Stimulated activated naive CD8-positive, alpha-beta T cell treated with anti-CD3 and anti-CD28 coated beads, Interleukin-15, Interleukin-2, amounts not matched to agents 100 ng/mL and 50 ng/mL, for 24 hours (primary cell): Measurements from ENCODE around the gene KLHL8.
"Not testable (repeated sequence)": the region's sequence is repeated elsewhere in the genome, so short reads cannot be mapped to it uniquely, and the experiment has no call there.

Experiments
- H3K27ac Mint-ChIP-seq: one replicate; pipeline ENCODE4 v1.8.0; 2021; ENCODE audit warnings: mild to moderate bottlenecking, mixed read lengths
- H3K27me3 Mint-ChIP-seq: one replicate; pipeline ENCODE4 v1.8.0; 2021; ENCODE audit warnings: mixed read lengths
- H3K36me3 Mint-ChIP-seq: one replicate; pipeline ENCODE4 v1.8.0; 2021; ENCODE audit warnings: low read depth, mixed read lengths
- H3K4me1 Mint-ChIP-seq: one replicate; pipeline ENCODE4 v1.8.0; 2021; ENCODE audit warnings: low read depth, mixed read lengths
- H3K4me3 Mint-ChIP-seq: one replicate; pipeline ENCODE4 v1.8.0; 2021; ENCODE audit warnings: mild to moderate bottlenecking, mixed read lengths
- H3K9me3 Mint-ChIP-seq: one replicate; pipeline ENCODE4 v1.8.0; 2021; ENCODE audit warnings: mixed read lengths

KLHL8 gene

GRCh38 chr4:87239821-87240220, 19.4 kb upstream of the KLHL8 start:
- Mint-ChIP-seq H3K27me3 (peaks cover 8% of the 10 kb centered on the region), H3K4me1 (no peaks in the 10 kb centered on the region), H3K27ac (no peak overlapping the region), H3K9me3 (peaks cover 18% of the 10 kb centered on the region), H3K36me3 (peaks cover 5% of the 10 kb centered on the region), H3K4me3 (no peak overlapping the region)

GRCh38 chr4:87239194-87239593, 18.8 kb upstream of the KLHL8 start:
- Mint-ChIP-seq H3K27ac (no peak overlapping the region), H3K9me3 (peaks cover 18% of the 10 kb centered on the region), H3K36me3 (peaks cover 5% of the 10 kb centered on the region), H3K27me3 (peaks cover 8% of the 10 kb centered on the region), H3K4me1 (no peaks in the 10 kb centered on the region), H3K4me3 (no peak overlapping the region)

GRCh38 chr4:87236861-87237260, 16.4 kb upstream of the KLHL8 start:
- H3K4me1 Mint-ChIP-seq = no peaks in the 10 kb centered on the region
- no peaks in the 10 kb centered on the region for H3K36me3 Mint-ChIP-seq
- no peak overlapping the region for H3K4me3 Mint-ChIP-seq
- peaks cover 14% of the 10 kb centered on the region for H3K27me3 Mint-ChIP-seq
- H3K9me3 Mint-ChIP-seq = no peaks in the 10 kb centered on the region
- H3K27ac Mint-ChIP-seq = no peak overlapping the region

- Mint-ChIP-seq H3K27ac (no peak overlapping the region), H3K27me3 (peaks cover 9% of the 10 kb centered on the region), H3K4me1 (no peaks in the 10 kb centered on the region), H3K36me3 (no peaks in the 10 kb centered on the region), H3K9me3 (no peaks in the 10 kb centered on the region), H3K4me3 (peak overlapping the region; percentile 81)
Observed at GRCh38 chr4:87235020-87235671, 14.7 kb upstream of the KLHL8 start.

- Mint-ChIP-seq H3K27ac (no peak overlapping the region), H3K4me1 (no peaks in the 10 kb centered on the region), H3K9me3 (no peaks in the 10 kb centered on the region), H3K4me3 (no peak overlapping the region), H3K27me3 (peaks cover 6% of the 10 kb centered on the region), H3K36me3 (no peaks in the 10 kb centered on the region)
Observed at GRCh38 chr4:87232216-87232615, 11.8 kb upstream of the KLHL8 start.

GRCh38 chr4:87230806-87231205, 10.4 kb upstream of the KLHL8 start:
- Mint-ChIP-seq H3K4me1 (no peaks in the 10 kb centered on the region), H3K9me3 (no peaks in the 10 kb centered on the region), H3K36me3 (no peaks in the 10 kb centered on the region), H3K4me3 (no peak overlapping the region), H3K27ac (no peak overlapping the region), H3K27me3 (peaks cover 6% of the 10 kb centered on the region)

GRCh38 chr4:87229979-87230378, 9.6 kb upstream of the KLHL8 start:
- H3K9me3 Mint-ChIP-seq = no peaks in the 10 kb centered on the region
- no peaks in the 10 kb centered on the region for H3K36me3 Mint-ChIP-seq
- no peak overlapping the region for H3K4me3 Mint-ChIP-seq
- peaks cover 6% of the 10 kb centered on the region for H3K27me3 Mint-ChIP-seq
- no peak overlapping the region for H3K27ac Mint-ChIP-seq
- H3K4me1 Mint-ChIP-seq = no peaks in the 10 kb centered on the region

GRCh38 chr4:87228262-87228860, 7.9 kb upstream of the KLHL8 start:
- H3K4me3 Mint-ChIP-seq = no peak overlapping the region
- H3K9me3 Mint-ChIP-seq = no peaks in the 10 kb centered on the region
- no peaks in the 10 kb centered on the region for H3K4me1 Mint-ChIP-seq
- H3K27ac Mint-ChIP-seq = no peak overlapping the region
- H3K36me3 Mint-ChIP-seq = no peaks in the 10 kb centered on the region
- peaks cover 6% of the 10 kb centered on the region for H3K27me3 Mint-ChIP-seq

GRCh38 chr4:87227751-87228151, 7.3 kb upstream of the KLHL8 start:
- Mint-ChIP-seq H3K4me3 (no peak overlapping the region), H3K4me1 (no peaks in the 10 kb centered on the region), H3K27ac (no peak overlapping the region), H3K9me3 (no peaks in the 10 kb centered on the region), H3K36me3 (no peaks in the 10 kb centered on the region), H3K27me3 (peaks cover 6% of the 10 kb centered on the region)

- Mint-ChIP-seq H3K4me3 (no peak overlapping the region), H3K4me1 (no peaks in the 10 kb centered on the region), H3K9me3 (no peaks in the 10 kb centered on the region), H3K27ac (no peak overlapping the region), H3K36me3 (no peaks in the 10 kb centered on the region), H3K27me3 (no peaks in the 10 kb centered on the region)
Observed at GRCh38 chr4:87225936-87226335, 5.5 kb upstream of the KLHL8 start.

- Mint-ChIP-seq H3K27ac (no peak overlapping the region), H3K4me3 (no peak overlapping the region), H3K27me3 (no peaks in the 10 kb centered on the region), H3K36me3 (peaks cover 2% of the 10 kb centered on the region), H3K9me3 (no peaks in the 10 kb centered on the region), H3K4me1 (peaks cover 6% of the 10 kb centered on the region)
Observed at GRCh38 chr4:87224141-87224923, 3.9 kb upstream of the KLHL8 start.

GRCh38 chr4:87219632-87220093, 755 bp downstream of the KLHL8 start:
- no peaks in the 10 kb centered on the region for H3K9me3 Mint-ChIP-seq
- H3K4me3 Mint-ChIP-seq = peak overlapping the region; percentile 95
- H3K4me1 Mint-ChIP-seq = peaks cover 24% of the 10 kb centered on the region
- peak overlapping the region; percentile 93 for H3K27ac Mint-ChIP-seq
- H3K36me3 Mint-ChIP-seq = peaks cover 9% of the 10 kb centered on the region
- no peaks in the 10 kb centered on the region for H3K27me3 Mint-ChIP-seq

GRCh38 chr4:87217235-87217763, 3.1 kb downstream of the KLHL8 start:
- H3K4me3 Mint-ChIP-seq, H3K27ac Mint-ChIP-seq: not testable (repeated sequence)
- H3K4me1 Mint-ChIP-seq = peaks cover 24% of the 10 kb centered on the region

GRCh38 chr4:87216469-87216868, 3.9 kb downstream of the KLHL8 start:
- H3K27ac Mint-ChIP-seq = no peak overlapping the region
- no peak overlapping the region for H3K4me3 Mint-ChIP-seq
- no peaks in the 10 kb centered on the region for H3K27me3 Mint-ChIP-seq
- no peaks in the 10 kb centered on the region for H3K9me3 Mint-ChIP-seq
- H3K4me1 Mint-ChIP-seq = peaks cover 28% of the 10 kb centered on the region
- H3K36me3 Mint-ChIP-seq = peaks cover 9% of the 10 kb centered on the region

More at GRCh38 chr4:87217235-87217763, 3.1 kb downstream of the KLHL8 start:
- H3K36me3 Mint-ChIP-seq, H3K27me3 Mint-ChIP-seq, H3K9me3 Mint-ChIP-seq: not testable (repeated sequence)

- no peaks in the 10 kb centered on the region for H3K9me3 Mint-ChIP-seq
- H3K4me3 Mint-ChIP-seq = no peak overlapping the region
- no peak overlapping the region for H3K27ac Mint-ChIP-seq
- peaks cover 29% of the 10 kb centered on the region for H3K4me1 Mint-ChIP-seq
- H3K36me3 Mint-ChIP-seq = peaks cover 3% of the 10 kb centered on the region
- no peaks in the 10 kb centered on the region for H3K27me3 Mint-ChIP-seq
Observed at GRCh38 chr4:87213421-87214075, 6.9 kb downstream of the KLHL8 start.
